ENCODE data around the gene MISP.

The MISP gene

GRCh38 chr19:812049-812746 is 61.3 kb downstream of the MISP start:
- DNase-seq, result no peak

GRCh38 chr19:812747-813218 is 61.9 kb downstream of the MISP start:
- DNase-seq, result no peak

- no peak for DNase-seq
Measured at GRCh38 chr19:813219-814151, 62.6 kb downstream of the MISP start.
